GM12878 (cell line): ENCODE data around the gene SLC38A1. TPM values are rescaled to one million over a fixed set of nuclear protein-coding genes. Genes with fewer than 3 reads are reported as not detected.

Source experiments
- CREB1 ChIP-seq: IDR thresholded peaks from 2 replicates; pipeline ENCODE4 v1.6.1; 2012; ENCODE audit warnings: low read depth, mild to moderate bottlenecking, inconsistent platforms
- EED ChIP-seq: sonication (generic); IDR thresholded peaks from 2 replicates; pipeline ENCODE4 v1.6.1; 2016; ENCODE audit warnings: antibody characterized with exemption, low read depth
- FOXM1 ChIP-seq: IDR thresholded peaks from 2 replicates; pipeline ENCODE4 v1.6.1; 2012; ENCODE audit warnings: low read depth, mild to moderate bottlenecking, inconsistent platforms, low read length, moderate library complexity
- GATAD2B ChIP-seq: fragments of 450-650 bp; conservative IDR thresholded peaks from 2 replicates; pipeline ENCODE4 v1.6.1; 2017; ENCODE audit warnings: low read depth, mild to moderate bottlenecking, moderate library complexity
- HCFC1 ChIP-seq: fragments of 150-350 bp; IDR thresholded peaks from 2 replicates; pipeline ENCODE4 v1.6.1; 2014; ENCODE audit warnings: low read length
- KAT2A ChIP-seq: conservative IDR thresholded peaks from 2 replicates; pipeline ENCODE4 v1.6.1; 2011; ENCODE audit warnings: low read depth, low read length; ENCODE audit not compliant: control insufficient read depth
- KLF5 ChIP-seq: fragments of 450-650 bp; IDR thresholded peaks from 2 replicates; pipeline ENCODE4 v1.6.1; 2014; ENCODE audit warnings: mild to moderate bottlenecking; ENCODE audit not compliant: partially characterized antibody
- MYB ChIP-seq: fragments of 150-350 bp; IDR thresholded peaks from 2 replicates; pipeline ENCODE4 v1.6.1; 2014; ENCODE audit warnings: mild to moderate bottlenecking, low read depth, low read length, borderline replicate concordance
- NR2C2 ChIP-seq: IDR thresholded peaks from 2 replicates; pipeline ENCODE4 v1.6.1; 2011; ENCODE audit warnings: borderline replicate concordance, low read depth; ENCODE audit not compliant: control insufficient read depth, insufficient read length
- RAD21 ChIP-seq: IDR thresholded peaks from 2 replicates; pipeline ENCODE4 v1.6.1; 2011; ENCODE audit warnings: mild to moderate bottlenecking, low read depth, low read length, moderate library complexity; ENCODE audit not compliant: insufficient read depth
- RBBP5 ChIP-seq: fragments of 200-600 bp; sonication (generic); conservative IDR thresholded peaks from 2 replicates; pipeline ENCODE4 v1.6.1; 2016
- SMAD1 ChIP-seq: fragments of 450-650 bp; IDR thresholded peaks from 2 replicates; pipeline ENCODE4 v1.6.1; 2018; ENCODE audit warnings: mild to moderate bottlenecking, low read depth; ENCODE audit not compliant: partially characterized antibody
- SREBF2 ChIP-seq: IDR thresholded peaks from 2 replicates; pipeline ENCODE4 v1.6.1; 2012; ENCODE audit warnings: mild to moderate bottlenecking, low read length
- SRF ChIP-seq, 2 experiments: IDR thresholded peaks; 2 replicates each; pipeline ENCODE4 v1.6.1; 2011; ENCODE audit warnings: low read depth in 2 of 2, low read length in 2 of 2, mild to moderate bottlenecking in 1 of 2, moderate library complexity in 1 of 2
- YY1 ChIP-seq: IDR thresholded peaks from 2 replicates; pipeline ENCODE4 v1.6.1; 2011; ENCODE audit warnings: low read depth, mild to moderate bottlenecking, low read length
- ZNF274 ChIP-seq: IDR thresholded peaks from one replicate; pipeline ENCODE4 v1.8.0; 2011; ENCODE audit not compliant: insufficient read length, insufficient read depth
- ZZZ3 ChIP-seq: IDR thresholded peaks from 2 replicates; pipeline ENCODE4 v1.6.1; 2011; ENCODE audit warnings: low read depth; ENCODE audit not compliant: control insufficient read depth, insufficient read length
- polyA plus RNA-seq, 11 experiments: library from polyadenylated mRNA; depleted of rRNA in 4 of 11; unstranded in 6 of 11; stranded (reverse) in 5 of 11; fragments of >200 nt; fragmentation: Nextera tagmentation in 4 of 11; fragmentation: Illumina TruSeq in 1 of 11; extraction: Ambion mirVana in 4 of 11; extraction: Trizol in 1 of 11; gene quantifications; 1 replicate in 1 of 11; 2 replicates in 10 of 11; pipeline versions ENCODE4 v1.2.1 to v1.2.3, GENCODE V29; 2011 to 2016; ENCODE audit warnings: inconsistent platforms in 2 of 11, missing spikeins in 2 of 11, low read depth in 1 of 11
- total RNA-seq, 4 experiments: library from RNA; depleted of rRNA in 3 of 4; stranded (reverse); fragments of >200 nt in 3 of 4; fragmentation: Illumina TruSeq in 1 of 4; extraction: Trizol in 1 of 4; gene quantifications; 2 replicates each; pipeline versions ENCODE4 v1.2.1 to v1.2.3, GENCODE V29; 2013 to 2021
- TF ChIP-seq, protein P1 (sequence below): IDR thresholded peaks from 2 replicates; pipeline ENCODE4 v1.6.1; 2012; ENCODE audit warnings: low read length, inconsistent platforms
- TF ChIP-seq, protein P2 (sequence below): fragments of 450-650 bp; IDR thresholded peaks from 2 replicates; pipeline ENCODE4 v1.6.1; 2014; ENCODE audit warnings: mild to moderate bottlenecking
- TF ChIP-seq, protein P3 (sequence below): fragments of 450-650 bp; IDR thresholded peaks from 2 replicates; pipeline ENCODE4 v1.6.1; 2016; ENCODE audit warnings: mild to moderate bottlenecking
- TF ChIP-seq, protein P4 (sequence below): fragments of 450-650 bp; formaldehyde crosslinking; IDR thresholded peaks from 2 replicates; pipeline ENCODE4 v1.5.0; 2022; ENCODE audit warnings: mild to moderate bottlenecking, missing genetic modification characterization
- TF ChIP-seq, protein P5 (sequence below): fragments of 450-650 bp; IDR thresholded peaks from 2 replicates; pipeline ENCODE4 v1.6.1; 2016; ENCODE audit warnings: mild to moderate bottlenecking

Gene SLC38A1
- total and polyA plus RNA-seq, 10 of the 15 experiments (the other 5 are each of a cell fraction or from before 2014, with no cell fraction given): 38.1 to 191 (median 144) TPM

DNA sequence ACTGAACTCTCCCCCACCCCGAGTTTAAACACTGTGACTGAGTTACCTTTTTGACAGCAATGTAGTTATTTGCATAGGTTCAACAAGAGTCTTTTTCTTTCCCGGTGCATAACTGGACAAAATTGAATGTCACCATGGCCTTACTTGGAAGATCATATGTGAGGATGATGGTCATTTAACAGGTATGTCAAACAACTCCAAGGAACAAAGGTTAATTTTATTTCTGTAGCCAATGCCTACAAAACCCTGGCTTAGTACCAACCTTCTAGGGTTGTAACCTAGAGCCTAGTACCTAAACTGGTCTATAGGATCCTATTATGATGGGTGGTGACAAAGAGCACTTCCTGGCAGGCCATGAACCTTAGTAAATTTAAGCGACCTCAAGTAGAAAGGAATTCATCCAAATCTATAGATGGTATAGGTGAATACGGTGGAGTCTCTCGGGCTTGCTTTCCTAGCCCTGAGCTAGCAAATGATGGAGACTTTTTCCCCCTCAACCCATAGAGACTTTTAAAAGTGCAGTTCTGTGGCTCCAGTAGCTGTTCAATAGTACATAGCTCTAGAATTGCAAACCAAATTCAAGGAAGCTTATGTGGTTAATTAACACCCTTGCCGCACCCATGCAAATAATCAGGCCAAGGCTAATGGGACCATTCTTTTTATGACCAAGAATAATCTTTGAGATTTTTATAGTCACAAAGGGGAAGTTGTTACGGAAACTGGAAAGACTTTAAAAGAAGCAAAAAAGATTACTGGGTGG is 89.0 kb downstream of the SLC38A1 start (continued):
- TF ChIP-seq NR2C2: no peak
- TF ChIP-seq KLF5: no peak
- TF ChIP-seq GATAD2B: peak; percentile 73
- no peak for TF ChIP-seq RAD21
- no peak for TF ChIP-seq KAT2A
- TF ChIP-seq CREB1: no peak
- TF ChIP-seq HCFC1: no peak
- TF ChIP-seq MYB: no peak
- TF ChIP-seq ZNF274: no peak
- TF ChIP-seq EED: no peak
- TF ChIP-seq, protein P1, sequence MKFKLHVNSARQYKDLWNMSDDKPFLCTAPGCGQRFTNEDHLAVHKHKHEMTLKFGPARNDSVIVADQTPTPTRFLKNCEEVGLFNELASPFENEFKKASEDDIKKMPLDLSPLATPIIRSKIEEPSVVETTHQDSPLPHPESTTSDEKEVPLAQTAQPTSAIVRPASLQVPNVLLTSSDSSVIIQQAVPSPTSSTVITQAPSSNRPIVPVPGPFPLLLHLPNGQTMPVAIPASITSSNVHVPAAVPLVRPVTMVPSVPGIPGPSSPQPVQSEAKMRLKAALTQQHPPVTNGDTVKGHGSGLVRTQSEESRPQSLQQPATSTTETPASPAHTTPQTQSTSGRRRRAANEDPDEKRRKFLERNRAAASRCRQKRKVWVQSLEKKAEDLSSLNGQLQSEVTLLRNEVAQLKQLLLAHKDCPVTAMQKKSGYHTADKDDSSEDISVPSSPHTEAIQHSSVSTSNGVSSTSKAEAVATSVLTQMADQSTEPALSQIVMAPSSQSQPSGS: peak; percentile 42; the same call in 1 of the 2 replicates
- TF ChIP-seq RBBP5: no peak
- no peak for TF ChIP-seq YY1
- no peak for TF ChIP-seq SRF (IDR thresholded peaks at IDR 0.05; ENCODE audit: low read depth in 2 of 2, low read length in 2 of 2)
- no peak; the same call in 1 of the 2 replicates for TF ChIP-seq FOXM1
- TF ChIP-seq ZZZ3: no peak
- no peak for TF ChIP-seq SMAD1
- TF ChIP-seq, protein P2, sequence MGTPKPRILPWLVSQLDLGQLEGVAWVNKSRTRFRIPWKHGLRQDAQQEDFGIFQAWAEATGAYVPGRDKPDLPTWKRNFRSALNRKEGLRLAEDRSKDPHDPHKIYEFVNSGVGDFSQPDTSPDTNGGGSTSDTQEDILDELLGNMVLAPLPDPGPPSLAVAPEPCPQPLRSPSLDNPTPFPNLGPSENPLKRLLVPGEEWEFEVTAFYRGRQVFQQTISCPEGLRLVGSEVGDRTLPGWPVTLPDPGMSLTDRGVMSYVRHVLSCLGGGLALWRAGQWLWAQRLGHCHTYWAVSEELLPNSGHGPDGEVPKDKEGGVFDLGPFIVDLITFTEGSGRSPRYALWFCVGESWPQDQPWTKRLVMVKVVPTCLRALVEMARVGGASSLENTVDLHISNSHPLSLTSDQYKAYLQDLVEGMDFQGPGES: no peak
- TF ChIP-seq SREBF2: no peak
- TF ChIP-seq, protein P3, sequence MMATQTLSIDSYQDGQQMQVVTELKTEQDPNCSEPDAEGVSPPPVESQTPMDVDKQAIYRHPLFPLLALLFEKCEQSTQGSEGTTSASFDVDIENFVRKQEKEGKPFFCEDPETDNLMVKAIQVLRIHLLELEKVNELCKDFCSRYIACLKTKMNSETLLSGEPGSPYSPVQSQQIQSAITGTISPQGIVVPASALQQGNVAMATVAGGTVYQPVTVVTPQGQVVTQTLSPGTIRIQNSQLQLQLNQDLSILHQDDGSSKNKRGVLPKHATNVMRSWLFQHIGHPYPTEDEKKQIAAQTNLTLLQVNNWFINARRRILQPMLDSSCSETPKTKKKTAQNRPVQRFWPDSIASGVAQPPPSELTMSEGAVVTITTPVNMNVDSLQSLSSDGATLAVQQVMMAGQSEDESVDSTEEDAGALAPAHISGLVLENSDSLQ: no peak
- TF ChIP-seq, protein P4, sequence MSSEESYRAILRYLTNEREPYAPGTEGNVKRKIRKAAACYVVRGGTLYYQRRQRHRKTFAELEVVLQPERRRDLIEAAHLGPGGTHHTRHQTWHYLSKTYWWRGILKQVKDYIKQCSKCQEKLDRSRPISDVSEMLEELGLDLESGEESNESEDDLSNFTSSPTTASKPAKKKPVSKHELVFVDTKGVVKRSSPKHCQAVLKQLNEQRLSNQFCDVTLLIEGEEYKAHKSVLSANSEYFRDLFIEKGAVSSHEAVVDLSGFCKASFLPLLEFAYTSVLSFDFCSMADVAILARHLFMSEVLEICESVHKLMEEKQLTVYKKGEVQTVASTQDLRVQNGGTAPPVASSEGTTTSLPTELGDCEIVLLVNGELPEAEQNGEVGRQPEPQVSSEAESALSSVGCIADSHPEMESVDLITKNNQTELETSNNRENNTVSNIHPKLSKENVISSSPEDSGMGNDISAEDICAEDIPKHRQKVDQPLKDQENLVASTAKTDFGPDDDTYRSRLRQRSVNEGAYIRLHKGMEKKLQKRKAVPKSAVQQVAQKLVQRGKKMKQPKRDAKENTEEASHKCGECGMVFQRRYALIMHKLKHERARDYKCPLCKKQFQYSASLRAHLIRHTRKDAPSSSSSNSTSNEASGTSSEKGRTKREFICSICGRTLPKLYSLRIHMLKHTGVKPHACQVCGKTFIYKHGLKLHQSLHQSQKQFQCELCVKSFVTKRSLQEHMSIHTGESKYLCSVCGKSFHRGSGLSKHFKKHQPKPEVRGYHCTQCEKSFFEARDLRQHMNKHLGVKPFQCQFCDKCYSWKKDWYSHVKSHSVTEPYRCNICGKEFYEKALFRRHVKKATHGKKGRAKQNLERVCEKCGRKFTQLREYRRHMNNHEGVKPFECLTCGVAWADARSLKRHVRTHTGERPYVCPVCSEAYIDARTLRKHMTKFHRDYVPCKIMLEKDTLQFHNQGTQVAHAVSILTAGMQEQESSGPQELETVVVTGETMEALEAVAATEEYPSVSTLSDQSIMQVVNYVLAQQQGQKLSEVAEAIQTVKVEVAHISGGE (CRISPR knock-in tag): no peak
- TF ChIP-seq, protein P5, sequence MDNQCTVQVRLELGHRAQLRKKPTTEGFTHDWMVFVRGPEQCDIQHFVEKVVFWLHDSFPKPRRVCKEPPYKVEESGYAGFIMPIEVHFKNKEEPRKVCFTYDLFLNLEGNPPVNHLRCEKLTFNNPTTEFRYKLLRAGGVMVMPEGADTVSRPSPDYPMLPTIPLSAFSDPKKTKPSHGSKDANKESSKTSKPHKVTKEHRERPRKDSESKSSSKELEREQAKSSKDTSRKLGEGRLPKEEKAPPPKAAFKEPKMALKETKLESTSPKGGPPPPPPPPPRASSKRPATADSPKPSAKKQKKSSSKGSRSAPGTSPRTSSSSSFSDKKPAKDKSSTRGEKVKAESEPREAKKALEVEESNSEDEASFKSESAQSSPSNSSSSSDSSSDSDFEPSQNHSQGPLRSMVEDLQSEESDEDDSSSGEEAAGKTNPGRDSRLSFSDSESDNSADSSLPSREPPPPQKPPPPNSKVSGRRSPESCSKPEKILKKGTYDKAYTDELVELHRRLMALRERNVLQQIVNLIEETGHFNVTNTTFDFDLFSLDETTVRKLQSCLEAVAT: peak; percentile 81; the same call in 1 of the 2 replicates
